Cerebellar cortex (tissue), 1 donor: Measurements from ENCODE around the gene PHF12.
"Not testable (repeated sequence)": the region's sequence is repeated elsewhere in the genome, so short reads cannot be mapped to it uniquely, and the experiment has no call there.

Experiments
- DNase-seq: peaks from one replicate; pipeline ENCODE4 v3.0.0-alpha.2; 2015; ENCODE audit warnings: low spot score

PHF12 gene

GRCh38 chr17:28901866-28902818 is 49.2 kb downstream of the PHF12 start:
- DNase-seq = peak; percentile 41

DNA sequence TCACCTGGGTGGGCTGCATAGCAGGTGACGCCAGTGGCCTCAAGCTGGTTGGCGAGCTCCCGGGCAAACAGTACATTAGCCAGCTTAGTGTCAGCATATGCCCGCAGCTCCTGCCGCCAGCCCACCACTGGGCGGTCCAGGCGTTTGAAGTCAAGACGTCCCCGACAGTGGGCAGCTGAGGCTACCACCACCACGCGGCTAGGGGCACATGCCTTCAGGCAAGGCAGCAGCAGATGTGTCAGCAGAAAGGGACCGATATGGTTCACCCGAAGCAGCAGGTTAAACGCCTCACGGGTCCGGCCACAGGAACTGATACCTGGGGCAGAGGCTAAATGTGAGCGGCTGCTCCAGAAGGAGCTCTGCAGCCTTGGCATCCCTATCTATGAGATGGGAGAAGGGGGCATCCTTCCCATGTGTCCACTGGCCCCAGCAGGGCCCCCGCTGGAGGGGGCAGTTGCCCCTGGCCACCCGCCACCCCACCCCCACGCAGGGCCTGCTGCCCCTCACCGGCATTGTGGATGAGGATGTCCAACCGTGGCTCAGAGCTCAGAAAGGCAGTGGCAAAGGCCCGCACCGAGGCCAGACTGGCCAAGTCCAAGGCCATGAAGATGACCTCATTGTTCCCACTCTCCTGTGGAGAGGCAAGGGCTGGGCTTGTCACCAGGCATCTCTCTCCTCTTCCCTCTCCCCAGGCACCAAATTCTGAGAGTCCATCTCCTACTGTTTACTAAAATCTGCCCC is 50.2 kb downstream of the PHF12 start:
- DNase-seq = peak; percentile 70

- DNase-seq = no peak
Measured at GRCh38 chr17:28899212-28899815, 52.0 kb downstream of the PHF12 start.

- DNase-seq = no peak
Measured at GRCh38 chr17:28898527-28898955, 52.8 kb downstream of the PHF12 start.

DNA sequence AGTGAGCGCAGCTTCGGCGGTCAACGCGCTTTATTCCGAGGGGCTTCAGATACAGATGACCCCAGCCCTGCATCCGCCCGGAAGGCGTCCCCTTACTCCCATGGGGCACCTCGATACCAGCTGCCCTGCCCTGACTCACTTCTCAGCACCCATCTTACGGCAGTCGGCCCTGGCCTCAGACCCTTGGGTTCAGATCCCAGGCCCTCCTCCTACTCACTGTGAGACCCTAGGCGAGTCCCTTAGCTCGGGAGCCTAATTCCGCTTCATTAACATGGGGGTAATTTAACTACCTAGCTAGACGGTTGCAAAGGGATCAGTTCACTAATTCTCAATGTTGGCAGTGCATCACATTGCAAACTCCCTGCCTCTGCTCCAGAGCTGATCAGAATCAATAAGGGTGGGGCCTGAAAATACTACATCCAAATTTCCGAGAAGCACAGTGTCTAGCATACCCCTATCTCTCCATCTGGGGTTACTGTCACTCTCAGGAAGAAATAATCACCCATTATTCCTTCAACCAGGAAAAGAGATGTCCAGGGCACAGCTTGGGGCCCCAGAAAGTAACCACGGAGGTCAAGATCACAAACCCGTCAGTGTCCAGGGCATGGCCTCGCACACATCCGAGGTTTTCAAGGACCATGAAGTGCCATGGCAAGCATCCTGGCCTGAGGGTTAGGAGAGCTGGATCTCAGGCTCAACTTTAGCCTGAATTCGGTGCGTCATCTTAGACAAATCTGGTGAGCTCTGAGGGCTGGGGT is 53.4 kb downstream of the PHF12 start:
- DNase-seq = no peak

GRCh38 chr17:28896884-28897768 is 54.2 kb downstream of the PHF12 start, which contains the start of gene FLOT2:
Gene FLOT2 (minus strand): TSS chr17:28897733. CDS start chr17:28897574, 159 bp downstream.
- DNase-seq = peak; percentile 64

GRCh38 chr17:28896491-28896883 is 54.8 kb downstream of the PHF12 start:
- DNase-seq = no peak

- DNase-seq = peak; percentile 19
Measured at GRCh38 chr17:28895794-28896447, 55.4 kb downstream of the PHF12 start.

DNA sequence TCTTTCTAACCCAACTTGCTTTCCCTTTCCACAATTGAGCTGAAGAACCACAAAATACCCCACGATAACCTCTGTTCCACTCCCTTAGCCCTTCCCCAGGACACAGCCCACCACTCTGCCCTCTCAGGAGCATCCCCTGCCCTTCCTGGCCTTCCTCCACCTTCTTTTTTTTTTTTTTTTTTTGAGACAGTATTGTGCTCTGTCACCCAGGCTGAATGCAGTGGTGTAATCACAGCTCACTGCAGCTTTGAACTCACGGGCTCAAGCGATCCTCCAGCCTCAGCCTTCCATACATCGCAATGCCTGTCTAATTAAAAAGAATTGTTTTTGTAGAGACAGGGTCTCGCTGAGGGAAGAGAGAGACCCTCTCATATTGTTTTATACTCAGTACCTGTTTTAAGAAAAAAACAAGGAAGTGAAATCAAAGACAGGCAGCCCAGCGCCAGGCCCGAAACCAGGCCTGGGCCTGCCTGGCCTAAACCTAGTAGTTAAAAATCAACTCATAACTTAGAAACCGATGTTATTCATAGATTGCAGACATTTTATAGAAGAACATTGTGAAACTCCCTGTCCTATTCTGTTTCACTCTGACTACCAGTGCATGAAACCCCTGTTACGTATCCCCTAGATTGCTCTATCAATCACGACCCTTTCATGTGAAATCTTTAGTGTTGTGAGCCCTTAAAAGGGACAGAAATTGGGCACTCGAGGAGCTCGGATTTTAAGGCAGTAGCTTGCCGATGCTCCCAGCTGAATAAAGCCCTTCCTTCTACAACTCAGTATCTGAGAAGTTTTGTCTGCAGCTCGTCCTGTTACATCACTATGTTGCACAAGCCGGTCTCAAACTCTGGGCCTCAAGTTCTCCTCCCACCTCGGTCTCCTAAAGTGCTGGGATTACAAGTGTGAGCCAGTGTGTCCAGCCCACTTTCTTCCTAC is 57.8 kb downstream of the PHF12 start:
- DNase-seq = not testable (repeated sequence)

DNA sequence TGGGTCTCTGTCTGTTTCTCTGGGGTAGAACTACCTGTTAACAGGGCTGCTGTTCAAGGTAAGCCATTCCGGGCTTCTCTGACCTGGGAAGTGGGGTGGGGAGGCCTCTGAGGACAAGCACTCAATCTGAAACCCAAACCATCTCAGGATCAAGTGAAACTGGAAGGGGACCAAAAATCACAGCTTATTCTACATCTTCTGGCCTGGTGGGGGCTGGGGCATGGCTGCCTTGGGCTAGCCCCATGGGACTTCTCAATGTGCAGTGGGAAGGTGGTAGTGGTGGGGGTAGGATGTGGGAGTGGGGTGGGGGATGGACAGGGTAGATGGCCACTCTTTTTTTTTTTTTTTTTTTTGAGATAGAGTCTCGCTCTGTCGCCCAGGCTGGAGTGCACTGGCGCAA is 59.3 kb downstream of the PHF12 start:
- no peak for DNase-seq

DNA sequence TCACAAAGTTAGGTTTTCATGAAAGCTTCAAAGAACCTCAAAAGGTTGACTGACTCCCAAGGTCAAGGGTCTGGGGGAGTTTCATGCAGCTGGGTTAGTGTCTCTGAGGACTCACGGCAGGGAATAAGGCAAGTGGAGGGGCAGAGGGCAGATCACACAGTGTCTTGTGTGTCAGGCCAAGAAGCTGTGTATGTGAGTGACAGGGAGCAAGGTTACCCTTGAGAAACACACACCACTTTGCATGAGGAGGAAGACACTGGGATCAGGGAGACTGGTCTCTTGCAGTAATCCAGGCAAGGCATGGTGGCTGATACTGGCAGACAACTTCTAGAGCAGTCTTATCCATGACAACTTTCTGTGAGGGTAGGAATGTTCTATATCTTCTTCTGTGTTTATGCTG is 60.1 kb downstream of the PHF12 start:
- no peak for DNase-seq

DNA sequence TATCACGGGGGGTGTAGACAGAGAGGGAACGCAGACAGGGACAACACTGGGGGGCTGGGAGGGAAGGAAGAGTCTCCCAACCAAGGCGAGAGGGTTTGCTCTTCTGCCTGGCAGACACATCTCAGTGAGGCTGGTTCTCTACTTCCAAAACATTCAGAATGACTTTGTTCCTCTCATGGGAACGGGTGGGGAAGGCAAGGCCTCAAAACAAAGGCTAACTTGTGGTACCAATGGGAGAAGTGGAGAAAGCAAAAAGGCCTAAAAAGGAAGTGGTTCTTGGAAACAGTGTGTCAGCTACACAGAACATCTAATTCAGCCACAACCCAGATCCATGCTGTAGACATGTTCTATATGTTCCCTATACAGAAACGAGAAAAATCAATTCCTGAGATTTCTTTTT is 61.3 kb downstream of the PHF12 start:
- no peak for DNase-seq

- DNase-seq = no peak
Measured at GRCh38 chr17:28888832-28889231, 62.5 kb downstream of the PHF12 start.

- DNase-seq = no peak
Measured at GRCh38 chr17:28887871-28888471, 63.3 kb downstream of the PHF12 start.

DNA sequence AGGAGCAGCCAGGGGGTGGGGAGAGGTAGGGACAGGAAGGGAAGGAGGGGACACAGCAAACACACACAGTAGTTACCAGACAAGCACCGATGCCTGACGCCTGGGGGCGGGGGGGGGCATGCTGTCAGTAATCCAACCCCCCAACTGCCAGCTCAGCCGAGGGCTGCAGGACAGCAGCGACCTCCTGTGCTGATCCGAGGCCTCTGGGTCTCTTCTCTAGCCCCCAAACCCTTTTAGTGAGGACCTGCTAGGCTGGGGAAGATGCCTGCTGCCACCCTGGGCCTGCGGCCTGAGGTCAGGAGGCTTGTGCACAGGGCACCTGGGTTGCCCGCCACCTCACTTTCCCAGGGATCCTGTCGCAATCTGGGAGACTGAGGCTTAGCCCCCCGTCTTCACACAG is 65.4 kb downstream of the PHF12 start:
- no peak for DNase-seq

GRCh38 chr17:28885363-28885762 is 66.0 kb downstream of the PHF12 start:
- no peak for DNase-seq

GRCh38 chr17:28883967-28884702 is 67.2 kb downstream of the PHF12 start:
- no peak for DNase-seq
